ENCODE data around the gene PARVB.

DNA sequence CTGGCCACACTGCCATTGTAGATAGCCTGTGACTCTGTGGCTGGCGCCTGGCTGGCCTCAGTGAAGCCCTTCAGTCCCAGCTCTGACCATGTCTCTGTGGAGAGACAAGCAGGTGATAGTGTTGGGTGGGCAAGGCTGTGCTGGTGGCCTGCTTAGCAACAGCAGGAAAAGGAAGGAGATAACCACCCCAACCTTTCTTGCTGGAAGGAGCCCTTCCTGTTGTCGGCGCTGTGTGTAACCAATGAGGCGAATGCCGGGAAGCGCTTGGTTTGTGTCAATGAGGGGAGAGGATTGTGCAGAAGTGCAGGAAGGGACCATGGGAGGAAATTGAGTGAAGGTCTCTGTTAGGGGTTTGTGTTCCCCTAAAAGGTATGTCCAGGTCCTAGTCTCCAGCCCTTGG lies 27.3 kb downstream of the PARVB start:
- TF ChIP-seq, protein P1, sequence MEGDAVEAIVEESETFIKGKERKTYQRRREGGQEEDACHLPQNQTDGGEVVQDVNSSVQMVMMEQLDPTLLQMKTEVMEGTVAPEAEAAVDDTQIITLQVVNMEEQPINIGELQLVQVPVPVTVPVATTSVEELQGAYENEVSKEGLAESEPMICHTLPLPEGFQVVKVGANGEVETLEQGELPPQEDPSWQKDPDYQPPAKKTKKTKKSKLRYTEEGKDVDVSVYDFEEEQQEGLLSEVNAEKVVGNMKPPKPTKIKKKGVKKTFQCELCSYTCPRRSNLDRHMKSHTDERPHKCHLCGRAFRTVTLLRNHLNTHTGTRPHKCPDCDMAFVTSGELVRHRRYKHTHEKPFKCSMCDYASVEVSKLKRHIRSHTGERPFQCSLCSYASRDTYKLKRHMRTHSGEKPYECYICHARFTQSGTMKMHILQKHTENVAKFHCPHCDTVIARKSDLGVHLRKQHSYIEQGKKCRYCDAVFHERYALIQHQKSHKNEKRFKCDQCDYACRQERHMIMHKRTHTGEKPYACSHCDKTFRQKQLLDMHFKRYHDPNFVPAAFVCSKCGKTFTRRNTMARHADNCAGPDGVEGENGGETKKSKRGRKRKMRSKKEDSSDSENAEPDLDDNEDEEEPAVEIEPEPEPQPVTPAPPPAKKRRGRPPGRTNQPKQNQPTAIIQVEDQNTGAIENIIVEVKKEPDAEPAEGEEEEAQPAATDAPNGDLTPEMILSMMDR (IDR thresholded peaks at IDR 0.05), result no peak
- no peak for TF ChIP-seq POLR2A (IDR thresholded peaks at IDR 0.05)
